Neural cell (in vitro differentiated cells): ENCODE measurements around the gene GPATCH4.
"Not testable (repeated sequence)": the region's sequence is repeated elsewhere in the genome, so short reads cannot be mapped to it uniquely, and the experiment has no call there.

Source experiments
- EZH2 ChIP-seq: fragments of 200-600, 300-800 bp; shearing (Covaris generic), sonication (generic); IDR thresholded peaks from 2 replicates; pipeline ENCODE4 v1.6.1; 2014; ENCODE audit warnings: antibody characterized with exemption, low read length, borderline replicate concordance, mild to moderate bottlenecking; ENCODE audit not compliant: insufficient read depth, poor library complexity, severe bottlenecking
- SMC3 ChIP-seq: fragments of 450-650 bp; conservative IDR thresholded peaks from 2 replicates; pipeline ENCODE4 v1.6.1; 2014; ENCODE audit warnings: antibody characterized with exemption, mild to moderate bottlenecking, moderate library complexity; ENCODE audit not compliant: poor library complexity
- TF ChIP-seq, protein P1 (sequence below): fragments of 450-650 bp; IDR thresholded peaks from 2 replicates; pipeline ENCODE4 v1.5.1; 2014; ENCODE audit warnings: antibody characterized with exemption, mild to moderate bottlenecking, moderate library complexity; ENCODE audit not compliant: poor library complexity, severe bottlenecking

DNA sequence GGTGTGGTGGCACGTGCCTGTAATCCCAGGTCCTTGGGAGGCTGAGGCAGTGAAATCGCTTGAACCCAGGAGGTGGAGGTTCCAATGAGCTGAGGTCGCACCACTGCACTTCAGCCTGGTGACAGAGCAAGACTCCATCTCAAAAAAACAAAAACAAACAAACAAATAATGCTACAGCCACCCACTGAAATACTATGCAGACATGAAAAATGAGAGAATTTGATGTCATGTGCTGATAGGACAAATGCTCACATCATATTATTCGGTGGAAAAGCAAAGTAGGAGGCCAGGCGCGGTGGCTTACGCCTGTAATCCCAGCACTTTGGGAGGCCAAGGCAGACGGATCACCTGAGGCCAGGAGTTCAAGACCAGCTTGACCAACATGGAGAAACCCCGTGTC is 8.8 kb upstream of the GPATCH4 start:
- not testable (repeated sequence) for TF ChIP-seq SMC3, EZH2
- TF ChIP-seq, protein P1, sequence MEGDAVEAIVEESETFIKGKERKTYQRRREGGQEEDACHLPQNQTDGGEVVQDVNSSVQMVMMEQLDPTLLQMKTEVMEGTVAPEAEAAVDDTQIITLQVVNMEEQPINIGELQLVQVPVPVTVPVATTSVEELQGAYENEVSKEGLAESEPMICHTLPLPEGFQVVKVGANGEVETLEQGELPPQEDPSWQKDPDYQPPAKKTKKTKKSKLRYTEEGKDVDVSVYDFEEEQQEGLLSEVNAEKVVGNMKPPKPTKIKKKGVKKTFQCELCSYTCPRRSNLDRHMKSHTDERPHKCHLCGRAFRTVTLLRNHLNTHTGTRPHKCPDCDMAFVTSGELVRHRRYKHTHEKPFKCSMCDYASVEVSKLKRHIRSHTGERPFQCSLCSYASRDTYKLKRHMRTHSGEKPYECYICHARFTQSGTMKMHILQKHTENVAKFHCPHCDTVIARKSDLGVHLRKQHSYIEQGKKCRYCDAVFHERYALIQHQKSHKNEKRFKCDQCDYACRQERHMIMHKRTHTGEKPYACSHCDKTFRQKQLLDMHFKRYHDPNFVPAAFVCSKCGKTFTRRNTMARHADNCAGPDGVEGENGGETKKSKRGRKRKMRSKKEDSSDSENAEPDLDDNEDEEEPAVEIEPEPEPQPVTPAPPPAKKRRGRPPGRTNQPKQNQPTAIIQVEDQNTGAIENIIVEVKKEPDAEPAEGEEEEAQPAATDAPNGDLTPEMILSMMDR = not testable (repeated sequence)
